Ishikawa (cell line): Measurements from ENCODE around the gene TNFSF10.

Experiments used
- CEBPB ChIP-seq: IDR thresholded peaks from 2 replicates; pipeline ENCODE4 v1.6.1; 2012
- CREB1 ChIP-seq: IDR thresholded peaks from 2 replicates; pipeline ENCODE4 v1.6.1; 2012; ENCODE audit warnings: low read depth
- EGR1 ChIP-seq: IDR thresholded peaks from 2 replicates; pipeline ENCODE4 v1.6.1; 2012
- EP300 ChIP-seq: IDR thresholded peaks from 2 replicates; pipeline ENCODE4 v1.6.1; 2012; ENCODE audit warnings: borderline replicate concordance
- FOXM1 ChIP-seq: IDR thresholded peaks from 2 replicates; pipeline ENCODE4 v1.6.1; 2012; ENCODE audit warnings: low read depth, borderline replicate concordance
- NFIC ChIP-seq: IDR thresholded peaks from 2 replicates; pipeline ENCODE4 v1.6.1; 2012
- RAD21 ChIP-seq: IDR thresholded peaks from 2 replicates; pipeline ENCODE4 v1.6.1; 2012; ENCODE audit warnings: low read depth
- TAF1 ChIP-seq: IDR thresholded peaks from 2 replicates; pipeline ENCODE4 v1.6.1; 2012; ENCODE audit warnings: low read depth, mild to moderate bottlenecking
- TCF12 ChIP-seq: IDR thresholded peaks from 2 replicates; pipeline ENCODE4 v1.6.1; 2012; ENCODE audit warnings: low read depth
- TEAD4 ChIP-seq: IDR thresholded peaks from 2 replicates; pipeline ENCODE4 v1.6.1; 2012
- YY1 ChIP-seq: IDR thresholded peaks from 2 replicates; pipeline ENCODE4 v1.6.1; 2012; ENCODE audit warnings: low read depth
- ZBTB7A ChIP-seq: IDR thresholded peaks from 2 replicates; pipeline ENCODE4 v1.6.1; 2012; ENCODE audit warnings: low read depth
- TF ChIP-seq, protein P1 (sequence below): IDR thresholded peaks from 2 replicates; pipeline ENCODE4 v1.6.1; 2012
- TF ChIP-seq, protein P2 (sequence below): IDR thresholded peaks from 2 replicates; pipeline ENCODE4 v1.6.1; 2012
- TF ChIP-seq, protein P3 (sequence below): IDR thresholded peaks from 2 replicates; pipeline ENCODE4 v1.6.1; 2012; ENCODE audit warnings: low read depth, mild to moderate bottlenecking

Gene TNFSF10

DNA sequence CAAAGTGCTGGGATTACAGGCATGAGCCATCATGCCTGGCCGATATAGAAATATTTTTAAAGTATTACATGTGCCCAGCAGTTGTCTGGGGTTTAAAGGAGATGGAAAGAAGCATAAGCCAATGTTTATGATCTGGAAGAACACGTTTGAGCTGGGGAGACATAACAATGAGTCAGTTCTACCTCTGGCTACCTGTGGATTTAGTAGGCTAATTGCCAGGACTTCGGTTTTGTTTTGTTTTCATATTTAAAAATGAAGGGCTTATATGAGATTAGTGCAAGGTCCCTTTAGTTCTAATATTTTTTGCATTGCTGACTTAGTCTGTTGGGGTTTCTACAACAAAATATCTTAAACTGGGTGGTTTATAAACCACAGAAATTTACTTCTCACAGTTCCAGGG lies 22.9 kb upstream of the TNFSF10 start:
- TF ChIP-seq, protein P1, sequence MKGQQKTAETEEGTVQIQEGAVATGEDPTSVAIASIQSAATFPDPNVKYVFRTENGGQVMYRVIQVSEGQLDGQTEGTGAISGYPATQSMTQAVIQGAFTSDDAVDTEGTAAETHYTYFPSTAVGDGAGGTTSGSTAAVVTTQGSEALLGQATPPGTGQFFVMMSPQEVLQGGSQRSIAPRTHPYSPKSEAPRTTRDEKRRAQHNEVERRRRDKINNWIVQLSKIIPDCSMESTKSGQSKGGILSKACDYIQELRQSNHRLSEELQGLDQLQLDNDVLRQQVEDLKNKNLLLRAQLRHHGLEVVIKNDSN, result no peak
- TF ChIP-seq ZBTB7A (no peak), CREB1 (no peak), YY1 (no peak), TCF12 (0 out of 2 replicates have a peak, but pooled peaks have one; percentile 26), EGR1 (no peak), RAD21 (no peak), EP300 (peak; percentile 81; the same call in 1 of the 2 replicates), CEBPB (no peak), FOXM1 (peak; percentile 66; the same call in 1 of the 2 replicates), TAF1 (no peak), NFIC (peak; percentile 86), TEAD4 (0 out of 2 replicates have a peak, but pooled peaks have one; percentile 45)
- TF ChIP-seq, protein P2, sequence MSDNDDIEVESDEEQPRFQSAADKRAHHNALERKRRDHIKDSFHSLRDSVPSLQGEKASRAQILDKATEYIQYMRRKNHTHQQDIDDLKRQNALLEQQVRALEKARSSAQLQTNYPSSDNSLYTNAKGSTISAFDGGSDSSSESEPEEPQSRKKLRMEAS, result peak; percentile 57
- TF ChIP-seq, protein P3, sequence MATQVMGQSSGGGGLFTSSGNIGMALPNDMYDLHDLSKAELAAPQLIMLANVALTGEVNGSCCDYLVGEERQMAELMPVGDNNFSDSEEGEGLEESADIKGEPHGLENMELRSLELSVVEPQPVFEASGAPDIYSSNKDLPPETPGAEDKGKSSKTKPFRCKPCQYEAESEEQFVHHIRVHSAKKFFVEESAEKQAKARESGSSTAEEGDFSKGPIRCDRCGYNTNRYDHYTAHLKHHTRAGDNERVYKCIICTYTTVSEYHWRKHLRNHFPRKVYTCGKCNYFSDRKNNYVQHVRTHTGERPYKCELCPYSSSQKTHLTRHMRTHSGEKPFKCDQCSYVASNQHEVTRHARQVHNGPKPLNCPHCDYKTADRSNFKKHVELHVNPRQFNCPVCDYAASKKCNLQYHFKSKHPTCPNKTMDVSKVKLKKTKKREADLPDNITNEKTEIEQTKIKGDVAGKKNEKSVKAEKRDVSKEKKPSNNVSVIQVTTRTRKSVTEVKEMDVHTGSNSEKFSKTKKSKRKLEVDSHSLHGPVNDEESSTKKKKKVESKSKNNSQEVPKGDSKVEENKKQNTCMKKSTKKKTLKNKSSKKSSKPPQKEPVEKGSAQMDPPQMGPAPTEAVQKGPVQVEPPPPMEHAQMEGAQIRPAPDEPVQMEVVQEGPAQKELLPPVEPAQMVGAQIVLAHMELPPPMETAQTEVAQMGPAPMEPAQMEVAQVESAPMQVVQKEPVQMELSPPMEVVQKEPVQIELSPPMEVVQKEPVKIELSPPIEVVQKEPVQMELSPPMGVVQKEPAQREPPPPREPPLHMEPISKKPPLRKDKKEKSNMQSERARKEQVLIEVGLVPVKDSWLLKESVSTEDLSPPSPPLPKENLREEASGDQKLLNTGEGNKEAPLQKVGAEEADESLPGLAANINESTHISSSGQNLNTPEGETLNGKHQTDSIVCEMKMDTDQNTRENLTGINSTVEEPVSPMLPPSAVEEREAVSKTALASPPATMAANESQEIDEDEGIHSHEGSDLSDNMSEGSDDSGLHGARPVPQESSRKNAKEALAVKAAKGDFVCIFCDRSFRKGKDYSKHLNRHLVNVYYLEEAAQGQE, result no peak

DNA sequence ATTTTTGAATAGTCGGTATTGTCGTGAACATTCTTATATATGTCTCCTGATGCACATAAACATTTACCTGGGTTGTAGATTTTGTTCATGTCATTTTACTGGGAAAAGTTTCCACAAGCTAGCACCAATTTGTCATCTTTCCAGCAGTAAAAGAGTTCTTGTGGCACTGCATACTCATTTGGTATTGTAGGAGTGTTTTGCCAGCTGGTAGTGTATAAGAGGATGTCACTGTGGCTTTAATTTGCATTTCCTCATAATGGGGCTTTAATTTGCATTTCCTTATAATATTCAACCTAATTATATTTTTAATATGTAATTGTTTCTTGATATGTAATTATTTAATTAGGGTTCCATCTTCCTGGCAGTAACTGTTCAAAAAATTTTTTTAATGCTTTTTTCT lies 21.2 kb upstream of the TNFSF10 start:
- TF ChIP-seq YY1 (no peak), EGR1 (no peak), TEAD4 (no peak), TAF1 (no peak), RAD21 (no peak), CEBPB (no peak), EP300 (no peak), ZBTB7A (no peak), CREB1 (no peak), NFIC (no peak), TCF12 (no peak), FOXM1 (no peak)
- TF ChIP-seq, protein P1, result no peak
- TF ChIP-seq, protein P2, result no peak
- TF ChIP-seq, protein P3, result no peak

DNA sequence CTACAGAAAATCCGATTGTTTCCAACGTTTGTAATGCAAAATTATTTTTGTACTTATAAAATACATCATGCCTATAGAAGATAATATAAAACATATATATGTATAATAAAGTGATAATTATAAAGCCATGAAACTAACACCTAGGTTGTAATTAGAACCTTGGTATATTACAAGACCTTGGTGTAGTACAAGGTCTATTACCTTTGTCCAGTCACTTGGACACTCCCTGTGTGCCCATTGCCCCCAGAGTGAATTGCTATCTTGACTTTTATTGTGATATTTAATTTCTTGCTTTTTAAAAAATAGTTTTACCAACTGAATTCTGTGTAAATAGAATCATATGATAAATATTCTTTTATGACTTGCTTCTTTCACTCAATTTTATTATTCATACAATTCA lies 20.7 kb upstream of the TNFSF10 start:
- TF ChIP-seq TAF1, result no peak
- TF ChIP-seq EP300, result no peak
- no peak for TF ChIP-seq CREB1
- TF ChIP-seq ZBTB7A, result no peak
- TF ChIP-seq EGR1, result no peak
- no peak for TF ChIP-seq CEBPB
- TF ChIP-seq FOXM1, result no peak
- TF ChIP-seq, protein P3, result no peak
- TF ChIP-seq YY1, result no peak
- no peak for TF ChIP-seq RAD21
- TF ChIP-seq, protein P2, result no peak
- TF ChIP-seq, protein P1, result no peak
- TF ChIP-seq TCF12, result no peak
- TF ChIP-seq TEAD4, result no peak

DNA sequence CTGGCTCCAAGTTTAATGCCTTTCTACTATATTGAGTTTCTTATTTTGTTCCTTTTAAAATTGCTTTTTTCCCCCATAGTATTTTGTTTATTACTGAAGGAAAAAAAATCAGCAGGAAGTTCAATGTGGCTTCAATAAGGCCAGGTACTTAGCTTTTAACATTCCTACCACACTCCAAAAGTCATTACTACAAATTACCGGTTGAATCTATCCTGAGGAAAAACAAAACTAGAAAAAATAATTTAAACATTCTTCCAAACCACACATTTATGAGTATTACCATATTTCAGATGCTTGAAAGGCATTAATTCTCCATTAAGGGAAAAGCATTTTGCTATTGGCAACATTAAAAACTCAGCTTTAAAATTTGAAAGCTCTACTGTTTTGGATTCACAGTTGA lies 20.2 kb upstream of the TNFSF10 start:
- TF ChIP-seq, protein P1, result no peak
